ENCODE data around the gene AKAP13. TPM values are rescaled to one million over a fixed set of nuclear protein-coding genes. Genes with fewer than 3 reads are reported as not detected.

AKAP13 gene
- total and polyA plus RNA-seq, 2 experiments from 2014 or later: 53.1 to 108 TPM

DNA sequence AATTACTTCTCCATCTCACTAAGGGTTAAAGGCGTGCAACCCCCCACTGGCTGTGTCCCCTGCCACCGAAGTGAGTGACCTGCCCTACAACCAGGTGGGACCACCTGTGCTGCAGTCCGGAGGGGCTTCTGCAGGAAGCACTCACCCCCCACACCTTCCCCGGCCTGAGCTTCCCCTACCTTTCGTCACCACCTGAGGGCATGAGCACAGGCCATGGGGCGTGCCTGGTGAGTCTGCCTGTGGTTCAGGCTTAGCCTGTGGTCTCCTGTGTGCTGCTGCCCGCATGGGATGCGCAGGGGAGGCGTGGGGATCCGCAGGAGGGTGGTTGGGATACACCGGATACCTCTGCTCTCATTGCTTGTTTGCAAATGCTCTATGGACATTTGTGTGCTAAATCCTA is 368.3 kb downstream of the AKAP13 start:
- TF ChIP-seq, protein P1, sequence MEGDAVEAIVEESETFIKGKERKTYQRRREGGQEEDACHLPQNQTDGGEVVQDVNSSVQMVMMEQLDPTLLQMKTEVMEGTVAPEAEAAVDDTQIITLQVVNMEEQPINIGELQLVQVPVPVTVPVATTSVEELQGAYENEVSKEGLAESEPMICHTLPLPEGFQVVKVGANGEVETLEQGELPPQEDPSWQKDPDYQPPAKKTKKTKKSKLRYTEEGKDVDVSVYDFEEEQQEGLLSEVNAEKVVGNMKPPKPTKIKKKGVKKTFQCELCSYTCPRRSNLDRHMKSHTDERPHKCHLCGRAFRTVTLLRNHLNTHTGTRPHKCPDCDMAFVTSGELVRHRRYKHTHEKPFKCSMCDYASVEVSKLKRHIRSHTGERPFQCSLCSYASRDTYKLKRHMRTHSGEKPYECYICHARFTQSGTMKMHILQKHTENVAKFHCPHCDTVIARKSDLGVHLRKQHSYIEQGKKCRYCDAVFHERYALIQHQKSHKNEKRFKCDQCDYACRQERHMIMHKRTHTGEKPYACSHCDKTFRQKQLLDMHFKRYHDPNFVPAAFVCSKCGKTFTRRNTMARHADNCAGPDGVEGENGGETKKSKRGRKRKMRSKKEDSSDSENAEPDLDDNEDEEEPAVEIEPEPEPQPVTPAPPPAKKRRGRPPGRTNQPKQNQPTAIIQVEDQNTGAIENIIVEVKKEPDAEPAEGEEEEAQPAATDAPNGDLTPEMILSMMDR (IDR thresholded peaks at IDR 0.05; ENCODE audit: low read depth, low read length): no peak
- Histone ChIP-seq H3K27me3 (no peaks in the 10 kb centered on the region), H3K4me3 (no peak overlapping the region), H3K4me1 (ENCODE audit: low read depth) (peaks cover 5% of the 10 kb centered on the region), H3K36me3 (peaks cover 35% of the 10 kb centered on the region), H3K9me3 (ENCODE audit: low read depth) (no peaks in the 10 kb centered on the region), H3K27ac (no peak overlapping the region)
- DNase-seq (ENCODE audit: low read depth in 1 of 2, low spot score in 1 of 2): no peak

DNA sequence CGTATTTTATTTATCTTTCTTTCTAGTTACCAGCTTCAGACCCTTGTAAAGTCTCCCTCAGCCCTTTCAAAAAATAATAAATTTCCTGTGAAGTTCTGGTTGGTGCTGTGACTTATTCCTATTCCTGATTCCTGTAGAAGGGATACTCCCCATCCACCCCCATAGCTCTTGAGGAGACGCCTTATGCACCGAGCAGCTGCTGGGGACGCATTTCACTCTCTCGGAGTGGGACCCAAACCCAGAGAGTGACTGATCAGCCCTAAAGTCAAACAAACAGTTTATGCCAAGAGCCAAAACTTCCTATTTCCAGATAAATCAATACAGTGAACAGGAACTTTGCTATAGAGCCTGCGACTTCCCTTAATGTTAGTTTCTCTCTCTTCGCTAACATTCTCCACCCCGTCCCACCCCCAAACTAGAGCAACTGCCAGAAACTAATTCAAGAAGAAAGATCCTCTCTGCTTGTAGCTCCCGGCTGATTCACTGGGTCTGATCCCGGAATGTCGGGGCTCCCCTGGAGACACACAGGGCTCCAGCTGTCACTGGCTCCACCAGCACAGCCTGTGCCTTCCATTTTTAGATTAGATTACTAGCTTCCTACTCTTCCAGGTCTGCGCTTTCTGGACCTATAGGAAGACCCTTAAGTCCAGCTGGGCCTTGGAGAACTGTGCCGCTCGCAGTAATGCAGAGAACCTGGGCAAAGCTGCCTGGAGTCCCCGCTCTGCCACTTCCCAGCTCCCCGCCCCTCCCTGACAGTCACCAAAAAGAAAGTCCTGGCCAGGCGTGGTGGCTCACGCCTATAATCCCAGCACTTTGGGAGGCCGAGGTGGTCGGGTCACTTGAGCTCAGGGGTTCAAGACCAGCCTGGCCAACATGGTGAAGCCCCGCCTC is 369.1 kb downstream of the AKAP13 start:
- Histone ChIP-seq H3K36me3 (peaks cover 28% of the 10 kb centered on the region), H3K27me3 (no peaks in the 10 kb centered on the region), H3K4me1 (ENCODE audit: low read depth) (peaks cover 5% of the 10 kb centered on the region), H3K27ac (peak overlapping the region; percentile 21), H3K9me3 (ENCODE audit: low read depth) (no peaks in the 10 kb centered on the region), H3K4me3 (no peak overlapping the region)
- DNase-seq (ENCODE audit: low read depth in 1 of 2, low spot score in 1 of 2): peak in 1 of 2 donors; percentile 60
- TF ChIP-seq, protein P1 (IDR thresholded peaks at IDR 0.05; ENCODE audit: low read depth, low read length): no peak

DNA sequence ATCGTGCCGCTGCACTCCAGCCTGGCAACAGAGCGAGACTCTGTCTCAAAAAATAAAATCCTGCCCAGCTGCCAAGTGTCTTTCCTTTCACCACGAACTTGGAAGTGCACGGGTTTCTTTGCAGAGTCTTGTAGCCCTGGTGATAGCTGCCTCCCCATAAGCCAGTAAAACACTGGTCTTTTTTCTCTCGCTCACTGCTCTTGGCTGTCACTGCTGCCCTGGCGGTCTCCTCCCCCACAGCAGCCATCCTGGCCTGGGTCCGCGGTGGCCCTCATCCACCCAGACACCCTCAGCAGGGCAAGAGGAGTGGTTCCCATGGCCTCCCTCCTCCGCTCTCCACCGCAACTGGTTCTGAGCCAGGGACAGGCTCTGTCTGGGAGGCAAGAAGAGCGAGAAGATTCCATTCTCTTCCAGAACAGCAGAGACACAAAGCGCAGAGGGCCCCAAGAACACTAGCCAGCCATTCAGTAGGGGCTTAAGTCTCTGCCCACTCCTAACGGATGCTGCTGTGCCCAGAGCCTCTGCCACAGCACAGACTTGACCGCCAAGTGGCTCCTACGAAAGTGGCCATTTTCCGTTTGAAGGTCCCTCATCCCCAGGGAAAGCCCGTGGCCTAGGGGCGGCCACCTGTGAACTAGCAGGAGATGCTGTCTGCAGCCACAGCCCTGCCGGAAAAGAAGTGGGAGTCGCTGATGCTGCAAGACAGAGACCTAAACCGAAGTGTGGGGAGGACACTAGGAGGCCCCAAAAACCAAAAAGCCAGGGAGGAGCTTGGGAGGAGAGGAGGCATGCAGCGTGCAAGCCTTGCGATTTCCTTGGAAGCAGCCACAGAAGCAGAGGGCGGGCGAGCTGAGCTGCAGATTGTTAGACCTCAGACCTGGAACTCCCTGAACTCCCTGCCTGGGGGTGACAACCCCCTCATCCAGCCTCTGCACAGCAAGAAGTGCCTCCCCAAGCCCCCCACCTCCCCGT is 370.2 kb downstream of the AKAP13 start:
- no peaks in the 10 kb centered on the region for H3K9me3 ChIP-seq (ENCODE audit: low read depth)
- no peaks in the 10 kb centered on the region for H3K27me3 ChIP-seq
- H3K4me3 ChIP-seq: no peak overlapping the region
- peak overlapping the region; percentile 57 for H3K27ac ChIP-seq
- peaks cover 5% of the 10 kb centered on the region for H3K4me1 ChIP-seq (ENCODE audit: low read depth)
- peaks cover 17% of the 10 kb centered on the region for H3K36me3 ChIP-seq
- DNase-seq (ENCODE audit: low read depth in 1 of 2, low spot score in 1 of 2): peak in 1 of 2 donors; percentile 92
- TF ChIP-seq, protein P1 (IDR thresholded peaks at IDR 0.05; ENCODE audit: low read depth, low read length): no peak

DNA sequence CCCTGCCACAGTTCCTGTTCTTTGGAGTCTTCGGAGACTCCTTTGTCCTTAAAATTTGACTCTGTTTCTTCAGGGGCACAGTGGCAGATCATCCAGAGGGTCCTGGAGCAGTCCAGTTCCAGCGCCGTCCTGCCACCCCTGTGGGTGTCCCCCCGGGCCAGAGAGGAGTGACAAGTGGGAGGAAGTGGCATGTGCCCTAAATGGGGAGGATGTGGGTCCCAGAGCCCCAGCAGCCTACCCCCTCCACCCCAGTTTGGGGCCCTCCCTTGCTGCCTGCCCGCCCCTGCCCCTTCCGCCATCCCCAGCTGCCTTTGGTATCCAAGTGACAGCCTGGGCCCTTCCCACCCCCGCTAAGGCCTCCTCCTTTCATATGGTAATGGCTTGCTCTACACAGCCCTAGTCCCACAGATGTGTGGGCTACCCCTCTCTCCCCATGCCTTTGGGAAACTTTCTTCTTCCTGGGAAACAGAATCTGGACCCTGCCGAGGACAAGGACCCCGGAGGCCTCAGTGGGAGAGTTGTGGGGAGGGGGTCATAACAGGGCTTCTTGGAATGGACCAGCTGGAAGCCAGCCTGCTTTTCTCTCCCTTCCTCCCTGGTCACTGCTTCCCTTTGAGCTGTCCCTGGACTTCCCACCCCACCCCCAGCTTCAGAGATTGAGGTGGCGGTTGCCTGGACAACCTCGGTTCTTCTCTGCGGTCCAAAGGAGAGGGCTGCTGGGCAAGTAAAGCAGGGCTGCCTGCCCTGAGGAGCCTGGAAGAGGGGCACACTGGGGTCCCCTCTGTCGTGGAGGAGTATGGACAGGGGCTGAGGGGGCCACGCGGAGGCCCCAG is 371.1 kb downstream of the AKAP13 start:
- no peak overlapping the region for H3K4me3 ChIP-seq
- H3K27ac ChIP-seq: peak overlapping the region; percentile 13
- peaks cover 5% of the 10 kb centered on the region for H3K4me1 ChIP-seq (ENCODE audit: low read depth)
- no peaks in the 10 kb centered on the region for H3K9me3 ChIP-seq (ENCODE audit: low read depth)
- peaks cover 11% of the 10 kb centered on the region for H3K36me3 ChIP-seq
- H3K27me3 ChIP-seq: no peaks in the 10 kb centered on the region
- no peak for DNase-seq (ENCODE audit: low read depth in 1 of 2, low spot score in 1 of 2)
- TF ChIP-seq, protein P1 (IDR thresholded peaks at IDR 0.05; ENCODE audit: low read depth, low read length): no peak

DNA sequence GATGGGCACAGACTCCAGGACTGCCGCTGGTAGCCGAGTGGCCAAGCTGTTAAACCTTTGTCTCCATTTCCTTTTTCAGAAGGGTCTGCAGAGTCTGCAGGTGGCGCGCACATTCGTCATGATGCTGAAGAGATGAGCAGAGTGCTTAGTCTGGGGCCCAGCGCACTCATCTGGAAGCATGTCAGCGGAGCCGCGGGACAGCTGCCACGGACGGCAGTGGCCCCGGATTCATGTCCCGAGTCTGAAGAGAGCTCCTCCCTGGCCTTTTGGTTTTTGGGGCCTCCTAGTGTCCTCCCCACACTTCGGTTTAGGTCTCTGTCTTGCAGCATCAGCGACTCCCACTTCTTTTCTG is 371.7 kb downstream of the AKAP13 start:
- Histone ChIP-seq H3K27me3 (no peaks in the 10 kb centered on the region), H3K4me3 (no peak overlapping the region), H3K27ac (no peak overlapping the region), H3K4me1 (ENCODE audit: low read depth) (peaks cover 5% of the 10 kb centered on the region), H3K36me3 (peaks cover 5% of the 10 kb centered on the region), H3K9me3 (ENCODE audit: low read depth) (no peaks in the 10 kb centered on the region)
- no peak for DNase-seq (ENCODE audit: low read depth in 1 of 2, low spot score in 1 of 2)
- TF ChIP-seq, protein P1 (IDR thresholded peaks at IDR 0.05; ENCODE audit: low read depth, low read length): no peak
